ENCODE measurements around the gene FOXD1.

- TF ChIP-seq BHLHE40 (IDR thresholded peaks at IDR 0.05; ENCODE audit: borderline replicate concordance), result no peak
- no peak for TF ChIP-seq L3MBTL2 (conservative IDR thresholded peaks at IDR 0.05)
- TF ChIP-seq, protein P1, sequence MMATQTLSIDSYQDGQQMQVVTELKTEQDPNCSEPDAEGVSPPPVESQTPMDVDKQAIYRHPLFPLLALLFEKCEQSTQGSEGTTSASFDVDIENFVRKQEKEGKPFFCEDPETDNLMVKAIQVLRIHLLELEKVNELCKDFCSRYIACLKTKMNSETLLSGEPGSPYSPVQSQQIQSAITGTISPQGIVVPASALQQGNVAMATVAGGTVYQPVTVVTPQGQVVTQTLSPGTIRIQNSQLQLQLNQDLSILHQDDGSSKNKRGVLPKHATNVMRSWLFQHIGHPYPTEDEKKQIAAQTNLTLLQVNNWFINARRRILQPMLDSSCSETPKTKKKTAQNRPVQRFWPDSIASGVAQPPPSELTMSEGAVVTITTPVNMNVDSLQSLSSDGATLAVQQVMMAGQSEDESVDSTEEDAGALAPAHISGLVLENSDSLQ (IDR thresholded peaks at IDR 0.05), result no peak
- no peak for TF ChIP-seq FOXK2 (IDR thresholded peaks at IDR 0.05)
- TF ChIP-seq FOXM1 (IDR thresholded peaks at IDR 0.05; ENCODE audit: borderline replicate concordance), result no peak
- TF ChIP-seq CTBP1 (IDR thresholded peaks at IDR 0.05; ENCODE audit: borderline replicate concordance), result no peak
- TF ChIP-seq LEF1 (IDR thresholded peaks at IDR 0.05; ENCODE audit: borderline replicate concordance), result no peak
- TF ChIP-seq ARNT (IDR thresholded peaks at IDR 0.05), result no peak
Measured at GRCh38 chr5:73471654-73472053, 23.1 kb upstream of the FOXD1 start.

Data from HEK293T (cell line).